DOHH2 (cell line): ENCODE measurements around the gene C22orf42.

Source experiments
- H3F3A ChIP-seq: fragments of 200-600 bp; sonication (generic), shearing (Covaris generic); 2 replicates; pipeline ENCODE4 v1.6.0; 2016; ENCODE audit warnings: antibody characterized with exemption, mild to moderate bottlenecking; ENCODE audit not compliant: control insufficient read depth, insufficient read depth
- H3K27ac ChIP-seq: fragments of 200-600 bp; sonication (generic); 2 replicates; pipeline ENCODE4 v1.5.1; 2014; ENCODE audit warnings: low read depth, mild to moderate bottlenecking, low read length, moderate library complexity
- H3K27me3 ChIP-seq: fragments of 200-600 bp; sonication (generic); 2 replicates; pipeline ENCODE4 v1.6.1; 2014; ENCODE audit warnings: mild to moderate bottlenecking, low read length, mixed read lengths; ENCODE audit not compliant: control insufficient read depth
- H3K36me3 ChIP-seq: fragments of 200-600 bp; sonication (generic); 2 replicates; pipeline ENCODE4 v1.6.1; 2014; ENCODE audit warnings: mild to moderate bottlenecking, low read length, moderate library complexity, mixed read lengths; ENCODE audit not compliant: control insufficient read depth
- H3K4me1 ChIP-seq: fragments of 200-600 bp; sonication (generic); 2 replicates; pipeline ENCODE4 v1.6.1; 2014; ENCODE audit warnings: mild to moderate bottlenecking, low read length, mixed read lengths; ENCODE audit not compliant: control insufficient read depth
- H3K4me2 ChIP-seq: fragments of 200-600 bp; sonication (generic); 2 replicates; pipeline ENCODE4 v1.6.0; 2014; ENCODE audit warnings: mild to moderate bottlenecking, low read length, moderate library complexity
- H3K4me3 ChIP-seq: fragments of 200-600 bp; sonication (generic); 2 replicates; pipeline ENCODE4 v1.5.1; 2014; ENCODE audit warnings: mild to moderate bottlenecking, low read length, mixed read lengths
- H3K79me2 ChIP-seq: fragments of 200-600 bp; sonication (generic); 2 replicates; pipeline ENCODE4 v1.6.1; 2014; ENCODE audit warnings: mild to moderate bottlenecking, low read length, mixed read lengths; ENCODE audit not compliant: control insufficient read depth
- H3K9me2 ChIP-seq: fragments of 200-600 bp; sonication (generic); replicated peaks from 2 replicates; pipeline ENCODE4 v1.6.1; 2014; ENCODE audit warnings: mild to moderate bottlenecking, low read length, mixed read lengths; ENCODE audit not compliant: control insufficient read depth
- H3K9me3 ChIP-seq: fragments of 200-600 bp; sonication (generic); 2 replicates; pipeline ENCODE4 v1.6.1; 2014; ENCODE audit warnings: antibody characterized with exemption, low read length, mixed read lengths; ENCODE audit not compliant: control insufficient read depth, insufficient read depth
- H4K20me1 ChIP-seq: fragments of 200-600 bp; sonication (generic); 2 replicates; pipeline ENCODE4 v1.6.0; 2014; ENCODE audit warnings: low read depth, mild to moderate bottlenecking, antibody characterized with exemption, low read length, moderate library complexity; ENCODE audit not compliant: control insufficient read depth, insufficient read depth
- CTCF ChIP-seq: fragments of 200-600 bp; sonication (generic); IDR thresholded peaks from one replicate; pipeline ENCODE4 v1.5.1; 2014; ENCODE audit warnings: antibody characterized with exemption, mild to moderate bottlenecking, low read depth, low read length; ENCODE audit not compliant: poor library complexity, severe bottlenecking
- EZH2phosphoT487 ChIP-seq: fragments of 200-600 bp; sonication (generic); IDR thresholded peaks from 2 replicates; pipeline ENCODE4 v1.6.1; 2017; ENCODE audit warnings: borderline replicate concordance, mild to moderate bottlenecking, antibody characterized with exemption, low read length, moderate library complexity, mixed read lengths

Gene C22orf42

GRCh38 chr22:32204040-32204855, 45.1 kb upstream of the C22orf42 start:
- H3K4me1 ChIP-seq, result no peaks in the 10 kb centered on the region
- H3F3A ChIP-seq, result no peaks in the 10 kb centered on the region
- no peak overlapping the region for H3K4me2 ChIP-seq
- no peaks in the 10 kb centered on the region for H3K36me3 ChIP-seq
- H3K9me2 ChIP-seq, result no peaks in the 10 kb centered on the region
- no peak overlapping the region for H3K4me3 ChIP-seq
- H4K20me1 ChIP-seq, result no peaks in the 10 kb centered on the region
- no peak for TF ChIP-seq EZH2phosphoT487
- H3K9me3 ChIP-seq, result no peaks in the 10 kb centered on the region
- H3K27me3 ChIP-seq, result no peaks in the 10 kb centered on the region
- no peak overlapping the region for H3K27ac ChIP-seq
- H3K79me2 ChIP-seq, result no peaks in the 10 kb centered on the region

- no peaks in the 10 kb centered on the region for H3K4me1 ChIP-seq
- no peaks in the 10 kb centered on the region for H4K20me1 ChIP-seq
- H3K27me3 ChIP-seq, result no peaks in the 10 kb centered on the region
- H3K36me3 ChIP-seq, result no peaks in the 10 kb centered on the region
- H3K4me2 ChIP-seq, result no peak overlapping the region
- no peak overlapping the region for H3K27ac ChIP-seq
- H3K4me3 ChIP-seq, result no peak overlapping the region
- H3K9me3 ChIP-seq, result no peaks in the 10 kb centered on the region
- TF ChIP-seq EZH2phosphoT487, result no peak
- TF ChIP-seq CTCF, result no peak
- H3K79me2 ChIP-seq, result no peaks in the 10 kb centered on the region
- H3K9me2 ChIP-seq, result no peaks in the 10 kb centered on the region
- no peaks in the 10 kb centered on the region for H3F3A ChIP-seq
Observed at GRCh38 chr22:32203181-32204039, 44.3 kb upstream of the C22orf42 start.

GRCh38 chr22:32202539-32203180, 43.6 kb upstream of the C22orf42 start:
- no peaks in the 10 kb centered on the region for H3K27me3 ChIP-seq
- H3K27ac ChIP-seq, result no peak overlapping the region
- no peaks in the 10 kb centered on the region for H3K36me3 ChIP-seq
- H3K9me2 ChIP-seq, result no peaks in the 10 kb centered on the region
- H3F3A ChIP-seq, result no peaks in the 10 kb centered on the region
- no peak overlapping the region for H3K4me2 ChIP-seq
- no peaks in the 10 kb centered on the region for H3K4me1 ChIP-seq
- H3K4me3 ChIP-seq, result no peak overlapping the region
- no peaks in the 10 kb centered on the region for H4K20me1 ChIP-seq
- H3K9me3 ChIP-seq, result no peaks in the 10 kb centered on the region
- TF ChIP-seq CTCF (peak; percentile 55), EZH2phosphoT487 (no peak)
- H3K79me2 ChIP-seq, result no peaks in the 10 kb centered on the region
